ENCODE measurements around the gene TAL2. TPM values are rescaled to one million over a fixed set of nuclear protein-coding genes. Genes with fewer than 3 reads are reported as not detected.

The TAL2 gene
- total RNA-seq, 1 experiment from 2014 or later: 0.50 TPM

DNA sequence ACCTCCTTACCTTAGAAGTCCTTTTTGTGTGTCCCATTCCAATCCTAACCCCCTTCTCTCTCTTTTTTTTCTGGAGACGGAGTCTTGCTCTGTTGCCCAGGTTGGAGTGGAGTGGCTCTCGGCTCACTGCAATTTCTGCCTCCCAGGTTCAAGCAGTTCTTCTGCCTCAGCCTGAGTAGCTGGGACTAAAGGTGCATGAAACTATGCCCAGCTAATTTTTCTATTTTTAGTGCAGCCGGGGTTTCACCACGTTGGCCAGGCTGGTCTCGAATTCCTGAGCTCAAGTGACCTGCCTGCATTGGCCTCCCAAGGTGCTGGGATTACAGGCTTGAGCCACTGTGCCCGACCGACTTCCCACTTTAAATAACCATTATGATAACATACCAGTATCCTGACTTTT lies 49.6 kb downstream of the TAL2 start:
- Histone ChIP-seq H3K27ac (ENCODE audit: insufficient read length, low read depth, low read length) (no peak overlapping the region), H2AK5ac (ENCODE audit: insufficient read length, low read length) (no peak overlapping the region), H4K5ac (ENCODE audit: insufficient read length, low read depth, low read length) (no peak overlapping the region), H3K14ac (ENCODE audit: insufficient read depth, low read length) (no peak overlapping the region), H3K18ac (ENCODE audit: insufficient read length, low read depth, low read length) (no peak overlapping the region), H3K9me3 (ENCODE audit: control insufficient read depth, low read depth, low read length) (no peaks in the 10 kb centered on the region), H4K20me1 (ENCODE audit: control insufficient read depth, insufficient read depth, insufficient read length) (no peaks in the 10 kb centered on the region), H3K23ac (ENCODE audit: insufficient read length, low read depth, low read length) (no peak overlapping the region), H3K4ac (ENCODE audit: low read depth, low read length) (no peak overlapping the region), H3K79me1 (ENCODE audit: insufficient read depth, low read depth, low read length, poor library complexity, severe bottlenecking) (no peaks in the 10 kb centered on the region), H3K56ac (ENCODE audit: insufficient read length, low read depth, low read length) (no peak overlapping the region), H4K91ac (ENCODE audit: insufficient read length, low read depth, low read length) (no peak overlapping the region), H4K8ac (replicated peaks; ENCODE audit: insufficient read length, low read depth, low read length) (no peak overlapping the region), H2BK120ac (ENCODE audit: low read depth, low read length, poor library complexity, severe bottlenecking) (no peak overlapping the region), H3K9ac (ENCODE audit: extremely low read depth, insufficient read length, low read length) (no peak overlapping the region), H2BK12ac (ENCODE audit: insufficient read length, low read depth, low read length) (no peak overlapping the region), H3K27me3 (ENCODE audit: insufficient read depth, low read length) (no peaks in the 10 kb centered on the region), H3K4me1 (ENCODE audit: insufficient read depth, low read length) (no peaks in the 10 kb centered on the region), H2BK5ac (ENCODE audit: insufficient read length, low read length) (no peak overlapping the region), H3T11ph (ENCODE audit: low read length) (no peak overlapping the region), H2BK15ac (ENCODE audit: low read depth, low read length) (no peak overlapping the region), H2BK20ac (ENCODE audit: low read depth, low read length, poor library complexity, severe bottlenecking) (no peak overlapping the region), H3K79me2 (ENCODE audit: insufficient read depth, low read length) (no peaks in the 10 kb centered on the region), H2AFZ (ENCODE audit: low read length) (no peak overlapping the region), H3K23me2 (ENCODE audit: insufficient read length, low read depth, low read length, poor library complexity, severe bottlenecking) (no peaks in the 10 kb centered on the region), H3K4me2 (ENCODE audit: insufficient read depth, insufficient read length, low read length) (no peak overlapping the region)
- Mint-ChIP-seq H3K27me3 (ENCODE audit: low read depth) (no peaks in the 10 kb centered on the region), H3K4me1 (peaks cover 4 to 6% of the 10 kb centered on the region in 2 experiments; a peak in 3 of 4 replicates), H3K9me3 (no peaks in the 10 kb centered on the region), H3K36me3 (ENCODE audit: insufficient read depth in 1 of 3, low read depth in 3 of 3) (no peaks in the 10 kb centered on the region; a peak in 1 of 7 replicates), H3K4me3 (no peak overlapping the region), H3K27ac (no peak overlapping the region)
- WGBS (ENCODE audit: extremely low coverage, insufficient read length, low lambda C conversion rate): no CpG with 5 or more reads among the region's 7 CpGs
- no peak for DNase-seq
- TF ChIP-seq, protein P1, sequence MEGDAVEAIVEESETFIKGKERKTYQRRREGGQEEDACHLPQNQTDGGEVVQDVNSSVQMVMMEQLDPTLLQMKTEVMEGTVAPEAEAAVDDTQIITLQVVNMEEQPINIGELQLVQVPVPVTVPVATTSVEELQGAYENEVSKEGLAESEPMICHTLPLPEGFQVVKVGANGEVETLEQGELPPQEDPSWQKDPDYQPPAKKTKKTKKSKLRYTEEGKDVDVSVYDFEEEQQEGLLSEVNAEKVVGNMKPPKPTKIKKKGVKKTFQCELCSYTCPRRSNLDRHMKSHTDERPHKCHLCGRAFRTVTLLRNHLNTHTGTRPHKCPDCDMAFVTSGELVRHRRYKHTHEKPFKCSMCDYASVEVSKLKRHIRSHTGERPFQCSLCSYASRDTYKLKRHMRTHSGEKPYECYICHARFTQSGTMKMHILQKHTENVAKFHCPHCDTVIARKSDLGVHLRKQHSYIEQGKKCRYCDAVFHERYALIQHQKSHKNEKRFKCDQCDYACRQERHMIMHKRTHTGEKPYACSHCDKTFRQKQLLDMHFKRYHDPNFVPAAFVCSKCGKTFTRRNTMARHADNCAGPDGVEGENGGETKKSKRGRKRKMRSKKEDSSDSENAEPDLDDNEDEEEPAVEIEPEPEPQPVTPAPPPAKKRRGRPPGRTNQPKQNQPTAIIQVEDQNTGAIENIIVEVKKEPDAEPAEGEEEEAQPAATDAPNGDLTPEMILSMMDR (conservative IDR thresholded peaks at IDR 0.05): no peak

Measured in H9 (cell line).